ENCODE results near the gene MYO5C.

Gene MYO5C

GRCh38 chr15:52278135-52278534, 17.5 kb downstream of the MYO5C start:
- DNase-seq: no peak

GRCh38 chr15:52277575-52277974, 18.0 kb downstream of the MYO5C start:
- DNase-seq: no peak

GRCh38 chr15:52276256-52276770, 19.3 kb downstream of the MYO5C start:
- no peak for DNase-seq

GRCh38 chr15:52263563-52264282, 31.9 kb downstream of the MYO5C start:
- DNase-seq: no peak

GRCh38 chr15:52262364-52262763, 33.2 kb downstream of the MYO5C start:
- no peak for DNase-seq

GRCh38 chr15:52261498-52262242, 33.9 kb downstream of the MYO5C start:
- peak; percentile 24 for DNase-seq

GRCh38 chr15:52261026-52261425, 34.6 kb downstream of the MYO5C start:
- DNase-seq: no peak

GRCh38 chr15:52259503-52259902, 36.1 kb downstream of the MYO5C start:
- no peak for DNase-seq

- no peak for DNase-seq
These were observed 37.1 kb downstream of the MYO5C start for GRCh38 chr15:52258461-52258860.

GRCh38 chr15:52257734-52258062, 37.9 kb downstream of the MYO5C start:
- no peak for DNase-seq

- no peak for DNase-seq
These were observed 38.5 kb downstream of the MYO5C start for GRCh38 chr15:52256930-52257733.

- peak; percentile 68 for DNase-seq
These were observed 39.2 kb downstream of the MYO5C start for GRCh38 chr15:52256366-52256765.

- DNase-seq: no peak
These were observed 39.7 kb downstream of the MYO5C start for GRCh38 chr15:52255935-52256334.

- no peak for DNase-seq
These were observed 40.6 kb downstream of the MYO5C start for GRCh38 chr15:52255008-52255407.

GRCh38 chr15:52254391-52254790, 41.2 kb downstream of the MYO5C start:
- no peak for DNase-seq

- DNase-seq: no peak
These were observed 42.8 kb downstream of the MYO5C start for GRCh38 chr15:52252781-52253180.

- no peak for DNase-seq
These were observed 44.3 kb downstream of the MYO5C start for GRCh38 chr15:52251144-52251860.

GRCh38 chr15:52247461-52247860, 48.1 kb downstream of the MYO5C start:
- DNase-seq: no peak

- no peak for DNase-seq
These were observed 48.7 kb downstream of the MYO5C start for GRCh38 chr15:52246686-52247431.

GRCh38 chr15:52243697-52244555, 51.7 kb downstream of the MYO5C start:
- no peak for DNase-seq

GRCh38 chr15:52243286-52243685, 52.3 kb downstream of the MYO5C start:
- DNase-seq: no peak

Measured in activated T-cell treated with anti-CD3 and anti-CD28 coated beads, Interleukin-2, amount 50 U/mL, for 1 hour (primary cell).